GM12872 (cell line): ENCODE measurements around the gene WDR75.

Experiments
- TF ChIP-seq, protein P1 (sequence below): IDR thresholded peaks from 3 replicates; pipeline ENCODE4 v1.5.1; 2011; ENCODE audit warnings: low read depth, mild to moderate bottlenecking, low read length, moderate library complexity; ENCODE audit not compliant: insufficient read depth

WDR75 gene

DNA sequence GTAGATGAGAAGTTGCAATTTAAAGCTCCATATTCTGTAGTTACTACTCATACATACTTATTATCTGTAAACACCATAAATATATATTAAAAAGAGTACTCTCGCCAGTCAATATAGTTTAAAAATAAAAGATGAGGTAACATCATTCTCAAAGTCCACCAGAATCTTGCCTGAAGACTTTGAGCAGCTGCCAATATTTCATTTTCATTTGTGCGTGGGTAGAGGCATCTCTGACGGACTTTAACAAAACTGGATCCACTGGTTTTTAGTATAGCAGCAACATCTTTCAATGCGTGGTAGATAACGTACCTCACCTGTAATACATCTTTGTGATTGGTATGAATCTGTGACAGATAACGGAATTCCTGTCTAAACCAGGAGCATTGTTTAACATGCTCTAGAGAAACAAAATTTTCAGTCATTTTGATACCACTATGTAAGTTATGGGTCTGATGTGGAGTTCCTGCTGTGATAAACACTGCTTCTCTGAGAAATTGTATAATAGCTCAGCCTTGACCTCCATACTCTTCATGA is 45.0 kb downstream of the WDR75 start:
- TF ChIP-seq, protein P1, sequence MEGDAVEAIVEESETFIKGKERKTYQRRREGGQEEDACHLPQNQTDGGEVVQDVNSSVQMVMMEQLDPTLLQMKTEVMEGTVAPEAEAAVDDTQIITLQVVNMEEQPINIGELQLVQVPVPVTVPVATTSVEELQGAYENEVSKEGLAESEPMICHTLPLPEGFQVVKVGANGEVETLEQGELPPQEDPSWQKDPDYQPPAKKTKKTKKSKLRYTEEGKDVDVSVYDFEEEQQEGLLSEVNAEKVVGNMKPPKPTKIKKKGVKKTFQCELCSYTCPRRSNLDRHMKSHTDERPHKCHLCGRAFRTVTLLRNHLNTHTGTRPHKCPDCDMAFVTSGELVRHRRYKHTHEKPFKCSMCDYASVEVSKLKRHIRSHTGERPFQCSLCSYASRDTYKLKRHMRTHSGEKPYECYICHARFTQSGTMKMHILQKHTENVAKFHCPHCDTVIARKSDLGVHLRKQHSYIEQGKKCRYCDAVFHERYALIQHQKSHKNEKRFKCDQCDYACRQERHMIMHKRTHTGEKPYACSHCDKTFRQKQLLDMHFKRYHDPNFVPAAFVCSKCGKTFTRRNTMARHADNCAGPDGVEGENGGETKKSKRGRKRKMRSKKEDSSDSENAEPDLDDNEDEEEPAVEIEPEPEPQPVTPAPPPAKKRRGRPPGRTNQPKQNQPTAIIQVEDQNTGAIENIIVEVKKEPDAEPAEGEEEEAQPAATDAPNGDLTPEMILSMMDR, result no peak

DNA sequence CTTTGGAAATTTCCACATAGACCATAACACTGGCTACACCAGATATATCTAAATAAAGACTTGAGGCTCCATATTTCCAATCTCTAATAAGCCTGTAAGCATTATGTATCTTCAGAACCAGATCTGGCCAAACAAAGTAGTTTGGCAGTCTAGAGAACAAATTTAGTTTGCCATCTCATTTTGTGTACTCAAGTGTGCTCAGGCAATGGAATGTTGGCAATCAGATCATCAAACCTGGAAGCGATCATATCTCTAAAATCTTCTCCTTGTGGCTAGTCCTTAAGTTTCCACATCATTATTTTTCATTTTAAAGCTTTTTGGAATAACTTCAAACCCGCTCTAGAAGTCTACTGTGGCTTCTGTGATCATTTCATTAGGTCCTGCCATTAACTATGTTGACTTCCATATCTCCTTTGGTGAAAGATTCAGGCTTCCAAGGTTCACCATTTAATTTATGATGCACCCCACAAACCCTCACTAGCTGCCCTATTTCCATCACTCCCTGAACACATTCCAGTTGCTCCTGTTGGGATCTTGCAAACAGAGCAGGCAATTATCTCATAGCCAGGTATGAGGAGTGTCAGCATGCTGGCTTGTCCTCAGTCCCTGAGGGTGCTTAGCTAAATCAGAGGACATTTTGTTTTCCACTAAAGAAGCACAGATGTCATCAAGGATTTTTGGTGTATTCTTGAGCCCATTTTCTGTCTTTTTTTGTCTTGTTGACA is 46.2 kb downstream of the WDR75 start:
- TF ChIP-seq, protein P1, result no peak

DNA sequence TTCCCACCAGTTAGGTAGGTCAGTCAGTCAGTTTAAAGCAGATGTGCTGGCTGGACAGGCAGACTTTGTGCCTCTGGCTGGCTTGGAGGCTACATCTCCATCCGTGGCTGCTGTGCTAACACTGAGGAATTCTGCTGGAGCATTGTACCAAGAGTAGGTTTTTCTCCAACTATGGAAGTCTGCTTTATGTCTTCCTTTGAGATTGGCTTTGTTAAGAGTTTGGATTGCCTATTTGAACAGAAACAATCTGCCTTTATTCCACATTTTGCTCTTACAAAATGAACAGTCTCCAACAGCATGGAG is 46.7 kb downstream of the WDR75 start:
- TF ChIP-seq, protein P1, result no peak

DNA sequence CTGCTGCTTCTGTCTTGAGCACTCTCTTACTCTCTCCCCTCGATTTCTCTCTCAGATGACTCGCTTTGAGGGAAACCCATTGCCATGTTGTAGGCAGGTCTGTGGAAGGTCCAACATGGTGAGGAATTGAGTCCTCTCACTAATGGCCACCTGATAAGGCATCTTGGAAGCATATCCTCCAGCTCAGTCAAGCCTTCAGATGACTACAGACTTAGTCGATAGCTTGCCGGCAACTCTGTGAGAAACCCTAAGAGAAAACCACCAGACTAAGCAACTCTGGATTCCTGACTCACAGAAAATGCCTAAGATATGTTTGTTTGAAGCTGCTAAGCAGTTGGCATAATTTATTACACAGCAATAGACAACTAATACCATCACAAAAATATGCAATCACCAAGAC is 51.2 kb downstream of the WDR75 start:
- TF ChIP-seq, protein P1, result no peak

DNA sequence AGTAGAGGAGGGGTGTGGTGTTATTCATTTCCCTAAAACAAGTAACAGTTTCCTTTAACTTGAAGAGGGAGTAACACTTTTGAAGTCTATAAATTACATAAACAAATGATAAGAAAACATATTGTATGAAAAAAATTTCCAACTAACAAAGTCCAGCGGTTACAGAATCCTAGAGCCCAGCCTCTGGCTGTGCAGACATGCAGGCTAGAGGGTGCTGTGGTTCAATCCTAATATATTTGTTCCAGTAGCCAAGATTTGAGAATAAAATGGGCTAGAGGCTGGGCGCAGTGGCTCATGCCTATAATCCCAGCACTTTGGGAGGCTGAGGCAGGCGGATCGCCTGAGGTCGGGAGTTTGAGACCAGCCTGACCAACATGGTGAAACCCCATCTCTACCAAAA is 56.9 kb downstream of the WDR75 start:
- TF ChIP-seq, protein P1, result no peak

DNA sequence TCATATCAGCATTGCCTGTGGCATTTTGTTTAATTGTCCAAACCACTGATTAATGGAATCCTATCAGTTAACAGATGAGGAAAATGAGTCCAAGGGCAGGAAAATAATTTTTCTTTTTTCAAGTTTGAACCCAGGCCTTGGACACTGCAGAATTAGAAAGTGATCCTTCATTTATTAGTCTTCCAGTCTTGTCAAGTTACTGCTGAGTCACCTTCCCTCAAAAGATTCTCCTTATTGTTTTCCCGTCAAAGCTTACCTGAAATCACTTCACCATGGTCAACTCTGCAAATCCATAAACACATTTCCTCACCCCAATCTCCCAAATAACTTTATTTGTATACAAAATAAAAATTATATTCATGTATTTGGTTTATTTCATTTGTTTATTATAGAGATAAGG is 57.9 kb downstream of the WDR75 start:
- TF ChIP-seq, protein P1, result no peak

DNA sequence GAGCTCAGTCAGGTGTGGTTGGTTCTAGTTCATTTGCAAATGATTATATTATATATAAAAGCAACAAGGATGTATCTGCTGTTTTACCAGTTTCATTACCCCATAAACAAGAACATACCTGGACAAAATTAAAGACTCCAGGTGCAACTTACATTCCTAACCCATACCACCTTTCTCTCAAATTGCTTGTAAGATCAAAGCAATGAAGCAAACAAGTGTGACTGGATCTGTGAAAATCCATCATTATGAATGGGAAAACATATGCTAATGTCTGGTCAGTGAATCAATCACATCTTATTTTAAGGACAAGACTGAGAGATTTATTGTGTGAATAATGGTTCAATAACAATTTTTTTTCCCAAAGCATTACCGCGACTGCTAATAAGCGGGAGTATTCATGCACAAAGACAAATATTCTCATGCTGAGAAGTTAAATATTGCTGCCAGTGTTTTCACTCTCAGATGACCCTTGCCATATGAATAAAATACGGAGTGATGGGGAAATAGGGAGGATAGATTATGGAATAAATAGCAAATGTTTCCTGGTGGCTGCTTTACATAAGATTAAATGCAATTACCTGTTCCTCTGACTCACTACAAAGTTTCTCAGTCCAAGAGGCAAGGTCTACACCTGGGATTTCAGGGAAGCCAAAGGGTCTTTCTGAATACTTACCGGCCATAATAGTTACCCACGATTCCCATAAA is 59.3 kb downstream of the WDR75 start:
- TF ChIP-seq, protein P1, result no peak
